Hepatocyte (in vitro differentiated cells): ENCODE measurements around the gene SRRT. TPM values are rescaled to one million over a fixed set of nuclear protein-coding genes. Genes with fewer than 3 reads are reported as not detected.

ENCODE experiments used
- DNase-seq: peaks from one replicate; pipeline ENCODE4 v3.0.0-alpha.2; 2016; ENCODE audit warnings: low spot score
- H2AFZ ChIP-seq: fragments of 200-600 bp; sonication (generic); 2 replicates; pipeline ENCODE4 v1.6.0; 2016; ENCODE audit warnings: antibody characterized with exemption, mild to moderate bottlenecking
- H3K27ac ChIP-seq: fragments of 200-600 bp; sonication (generic); 2 replicates; pipeline ENCODE4 v1.5.1; 2016; ENCODE audit warnings: mild to moderate bottlenecking
- H3K27me3 ChIP-seq: fragments of 200-600 bp; sonication (generic); 2 replicates; pipeline ENCODE4 v1.6.1; 2016
- H3K36me3 ChIP-seq: fragments of 200-600 bp; sonication (generic); replicated peaks from 2 replicates; pipeline ENCODE4 v1.5.1; 2016; ENCODE audit warnings: low read depth; ENCODE audit not compliant: insufficient read depth
- H3K4me1 ChIP-seq: fragments of 200-600 bp; sonication (generic); 2 replicates; pipeline ENCODE4 v1.5.1; 2016; ENCODE audit warnings: mild to moderate bottlenecking, moderate library complexity; ENCODE audit not compliant: insufficient read depth
- H3K4me2 ChIP-seq: fragments of 200-600 bp; sonication (generic); 2 replicates; pipeline ENCODE4 v1.6.0; 2016
- H3K4me3 ChIP-seq: fragments of 200-600 bp; sonication (generic); 2 replicates; pipeline ENCODE4 v1.5.1; 2016; ENCODE audit warnings: mild to moderate bottlenecking
- H3K79me2 ChIP-seq: fragments of 200-600 bp; sonication (generic); 2 replicates; pipeline ENCODE4 v1.6.0; 2017; ENCODE audit warnings: mild to moderate bottlenecking
- H3K9me2 ChIP-seq: fragments of 200-600 bp; sonication (generic); replicated peaks from 2 replicates; pipeline ENCODE4 v1.6.0; 2017; ENCODE audit warnings: mild to moderate bottlenecking; ENCODE audit not compliant: insufficient read depth
- H3K9me3 ChIP-seq: fragments of 200-600 bp; sonication (generic); 2 replicates; pipeline ENCODE4 v1.5.1; 2016; ENCODE audit warnings: low read depth, mild to moderate bottlenecking
- H4K20me1 ChIP-seq: fragments of 200-600 bp; sonication (generic); 2 replicates; pipeline ENCODE4 v1.6.0; 2016; ENCODE audit warnings: mild to moderate bottlenecking; ENCODE audit not compliant: insufficient read depth, poor library complexity, severe bottlenecking
- CTCF ChIP-seq: fragments of 200-600 bp; sonication (generic); IDR thresholded peaks from 2 replicates; pipeline ENCODE4 v1.5.1; 2016; ENCODE audit warnings: antibody characterized with exemption, mild to moderate bottlenecking; ENCODE audit not compliant: poor library complexity
- EZH2 ChIP-seq: fragments of 200-600 bp; sonication (generic); IDR thresholded peaks from 2 replicates; pipeline ENCODE4 v1.6.1; 2016; ENCODE audit warnings: antibody characterized with exemption, mild to moderate bottlenecking, borderline replicate concordance
- EZH2phosphoT487 ChIP-seq: fragments of 200-600 bp; sonication (generic); IDR thresholded peaks from one replicate; pipeline ENCODE4 v1.6.1; 2018; ENCODE audit warnings: antibody characterized with exemption, mild to moderate bottlenecking, low read depth, moderate library complexity; ENCODE audit not compliant: unreplicated experiment, severe bottlenecking
- WGBS: methylation state at CpG from one replicate; pipeline ENCODE4 v1.1.6; 2016; ENCODE audit warnings: low lambda C conversion rate; ENCODE audit errors: missing lambda C conversion rate; 5-methylcytosine and 5-hydroxymethylcytosine counted together
- polyA plus RNA-seq: library from polyadenylated mRNA; unstranded; fragments of >200 nt; fragmentation: Nextera tagmentation; extraction: Ambion mirVana; gene quantifications from 2 replicates; pipeline ENCODE4 v1.2.1, GENCODE V29; 2016
- total RNA-seq: library from RNA; depleted of rRNA; stranded (reverse); fragments of >200 nt; gene quantifications from 2 replicates; pipeline ENCODE4 v1.2.3, GENCODE V29; 2014

SRRT gene
- total and polyA plus RNA-seq, 2 experiments from 2014 or later: 49.1 to 91.7 TPM

- Histone ChIP-seq H3K36me3 (no peaks in the 10 kb centered on the region), H3K27me3 (no peaks in the 10 kb centered on the region), H2AFZ (no peak overlapping the region), H3K4me2 (no peak overlapping the region), H3K27ac (no peak overlapping the region), H3K9me3 (no peaks in the 10 kb centered on the region), H3K4me1 (peaks cover 31% of the 10 kb centered on the region), H3K9me2 (no peaks in the 10 kb centered on the region), H3K79me2 (peaks cover 80% of the 10 kb centered on the region), H4K20me1 (peaks cover 61% of the 10 kb centered on the region), H3K4me3 (no peak overlapping the region)
- 87% methylated on average over 7 of the region's 7 CpGs for WGBS
- DNase-seq: no peak
- TF ChIP-seq EZH2 (no peak), EZH2phosphoT487 (no peak), CTCF (no peak)
Measured at GRCh38 chr7:100878013-100878412, 3.1 kb downstream of the SRRT start.

GRCh38 chr7:100878685-100879084 is 3.8 kb downstream of the SRRT start:
- TF ChIP-seq EZH2 (no peak), EZH2phosphoT487 (no peak), CTCF (no peak)
- Histone ChIP-seq H3K27ac (no peak overlapping the region), H3K9me2 (no peaks in the 10 kb centered on the region), H3K79me2 (peaks cover 86% of the 10 kb centered on the region), H3K4me2 (no peak overlapping the region), H3K27me3 (no peaks in the 10 kb centered on the region), H3K4me3 (no peak overlapping the region), H2AFZ (no peak overlapping the region), H4K20me1 (peaks cover 61% of the 10 kb centered on the region), H3K9me3 (no peaks in the 10 kb centered on the region), H3K36me3 (no peaks in the 10 kb centered on the region), H3K4me1 (peaks cover 31% of the 10 kb centered on the region)
- WGBS: 88% methylated on average over 6 of the region's 6 CpGs
- DNase-seq: no peak

- no peaks in the 10 kb centered on the region for H3K36me3 ChIP-seq
- WGBS: 86% methylated on average over 10 of the region's 11 CpGs
- H3K27ac ChIP-seq: no peak overlapping the region
Measured at GRCh38 chr7:100879685-100880261, 4.9 kb downstream of the SRRT start.

More at GRCh38 chr7:100879685-100880261, 4.9 kb downstream of the SRRT start:
- Histone ChIP-seq H2AFZ (no peak overlapping the region), H3K4me3 (no peak overlapping the region), H3K9me3 (no peaks in the 10 kb centered on the region), H3K27me3 (no peaks in the 10 kb centered on the region), H3K9me2 (no peaks in the 10 kb centered on the region), H3K4me2 (no peak overlapping the region), H3K4me1 (peaks cover 23% of the 10 kb centered on the region), H4K20me1 (peaks cover 65% of the 10 kb centered on the region), H3K79me2 (peaks cover 95% of the 10 kb centered on the region)
- no peak for DNase-seq
- TF ChIP-seq EZH2phosphoT487 (no peak), CTCF (no peak), EZH2 (no peak)
